A549 (cell line): ENCODE data around the gene CDKN2A.

ENCODE experiments used
- BHLHE40 ChIP-seq: IDR thresholded peaks from 2 replicates; pipeline ENCODE4 v1.6.1; 2012; ENCODE audit warnings: low read depth, low read length, inconsistent platforms
- CEBPB ChIP-seq, 2 experiments: fragments of >200 bp in 1 of 2; sonication (Bioruptor Twin) in 1 of 2; formaldehyde crosslinking in 1 of 2; IDR thresholded peaks; 2 replicates each; pipeline ENCODE4 v1.6.1; 2012 to 2016
- CTCF ChIP-seq: fragments of >200 bp; sonication (Bioruptor Twin); formaldehyde crosslinking; IDR thresholded peaks from 3 replicates; pipeline ENCODE4 v1.5.1; 2016
- ELK1 ChIP-seq: fragments of 150-350 bp; IDR thresholded peaks from 2 replicates; pipeline ENCODE4 v1.6.1; 2014; ENCODE audit warnings: low read depth, mild to moderate bottlenecking, low read length
- EP300 ChIP-seq, 2 experiments: fragments of >200 bp; sonication (Bioruptor Twin); formaldehyde crosslinking; IDR thresholded peaks; 2 replicates in 1 of 2; 3 replicates in 1 of 2; pipeline ENCODE4 v1.6.1; 2016 to 2017
- FOSL2 ChIP-seq, 2 experiments: fragments of 450-650 bp in 1 of 2; fragments of >200 bp in 1 of 2; sonication (Bioruptor Twin) in 1 of 2; formaldehyde crosslinking; IDR thresholded peaks; 2 replicates each; pipeline versions ENCODE4 v1.5.0 to v1.6.1; 2016 to 2020; ENCODE audit warnings: mild to moderate bottlenecking in 1 of 2, moderate library complexity in 1 of 2
- MYC ChIP-seq: IDR thresholded peaks from 2 replicates; pipeline ENCODE4 v1.6.1; 2012; ENCODE audit warnings: mild to moderate bottlenecking, inconsistent platforms, low read length, improper control_type of control experiment, borderline replicate concordance
- POLR2A ChIP-seq: IDR thresholded peaks from 2 replicates; pipeline ENCODE4 v1.6.1; 2012; ENCODE audit warnings: mild to moderate bottlenecking, low read length
- REST ChIP-seq: fragments of 200-600 bp; sonication (generic); IDR thresholded peaks from 2 replicates; pipeline ENCODE4 v1.6.1; 2016; ENCODE audit warnings: antibody characterized with exemption, mild to moderate bottlenecking, moderate library complexity
- RFX5 ChIP-seq: fragments of 450-650 bp; IDR thresholded peaks from 2 replicates; pipeline ENCODE4 v1.7.1; 2014; ENCODE audit warnings: antibody characterized with exemption, mild to moderate bottlenecking, moderate library complexity

GRCh38 chr9:21943464-21943863 lies 50.7 kb downstream of the CDKN2A start:
- TF ChIP-seq RFX5 (no peak), REST (no peak), CTCF (no peak), CEBPB (IDR thresholded peaks at IDR 0.05) (no peak), MYC (no peak), ELK1 (no peak), EP300 (IDR thresholded peaks at IDR 0.05) (no peak), BHLHE40 (no peak), FOSL2 (IDR thresholded peaks at IDR 0.05) (no peak), FOSL2 (CRISPR knock-in tag; IDR thresholded peaks at IDR 0.05) (no peak), POLR2A (no peak)
